SK-N-SH (cell line): ENCODE data around the gene PEX7.

Experiments used
- EP300 ChIP-seq, 2 experiments: IDR thresholded peaks; 2 replicates each; pipeline versions ENCODE4 v1.4.0 to v1.6.1; 2012; ENCODE audit warnings: borderline replicate concordance in 1 of 2, low read depth in 1 of 2, low read length in 1 of 2
- SMC3 ChIP-seq: IDR thresholded peaks from 2 replicates; pipeline ENCODE4 v1.6.1; 2012; ENCODE audit warnings: low read depth, low read length, improper control_type of control experiment
- TF ChIP-seq, protein P1 (sequence below): fragments of 200-600 bp; sonication (generic); IDR thresholded peaks from 2 replicates; pipeline ENCODE4 v1.6.1; 2017; ENCODE audit warnings: antibody characterized with exemption, mild to moderate bottlenecking, moderate library complexity

DNA sequence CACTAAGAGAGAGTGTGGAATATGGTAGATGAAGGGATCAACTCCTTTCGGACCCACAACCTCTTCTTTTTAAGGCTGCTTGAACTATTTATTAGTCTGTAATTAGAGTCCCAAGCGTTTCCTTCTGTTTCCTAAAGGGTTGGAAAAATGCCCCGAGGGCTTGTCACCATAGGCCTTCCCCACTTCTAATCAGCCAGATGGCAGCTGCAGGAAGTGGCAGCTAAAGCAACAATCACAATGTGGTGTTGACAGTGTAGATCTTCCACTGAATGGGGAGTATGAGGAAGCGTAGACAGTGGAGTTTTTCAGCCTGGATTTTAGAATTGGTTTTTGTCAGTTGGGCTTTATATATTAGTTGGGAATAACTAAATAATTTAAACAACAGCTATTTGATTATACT is 140.3 kb downstream of the PEX7 start:
- TF ChIP-seq, protein P1, sequence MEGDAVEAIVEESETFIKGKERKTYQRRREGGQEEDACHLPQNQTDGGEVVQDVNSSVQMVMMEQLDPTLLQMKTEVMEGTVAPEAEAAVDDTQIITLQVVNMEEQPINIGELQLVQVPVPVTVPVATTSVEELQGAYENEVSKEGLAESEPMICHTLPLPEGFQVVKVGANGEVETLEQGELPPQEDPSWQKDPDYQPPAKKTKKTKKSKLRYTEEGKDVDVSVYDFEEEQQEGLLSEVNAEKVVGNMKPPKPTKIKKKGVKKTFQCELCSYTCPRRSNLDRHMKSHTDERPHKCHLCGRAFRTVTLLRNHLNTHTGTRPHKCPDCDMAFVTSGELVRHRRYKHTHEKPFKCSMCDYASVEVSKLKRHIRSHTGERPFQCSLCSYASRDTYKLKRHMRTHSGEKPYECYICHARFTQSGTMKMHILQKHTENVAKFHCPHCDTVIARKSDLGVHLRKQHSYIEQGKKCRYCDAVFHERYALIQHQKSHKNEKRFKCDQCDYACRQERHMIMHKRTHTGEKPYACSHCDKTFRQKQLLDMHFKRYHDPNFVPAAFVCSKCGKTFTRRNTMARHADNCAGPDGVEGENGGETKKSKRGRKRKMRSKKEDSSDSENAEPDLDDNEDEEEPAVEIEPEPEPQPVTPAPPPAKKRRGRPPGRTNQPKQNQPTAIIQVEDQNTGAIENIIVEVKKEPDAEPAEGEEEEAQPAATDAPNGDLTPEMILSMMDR: no peak
- TF ChIP-seq SMC3 (no peak), EP300 (IDR thresholded peaks at IDR 0.05; ENCODE audit: borderline replicate concordance in 1 of 2, low read depth in 1 of 2, low read length in 1 of 2) (peak in 1 of 2 experiments; percentile 71; a peak in 1 of 4 replicates)
